HepG2 (cell line): ENCODE measurements around the gene PHKB. TPM values are rescaled to one million over a fixed set of nuclear protein-coding genes. Genes with fewer than 3 reads are reported as not detected.
A peak's percentile ranks its signal among the peaks of the same experiment; 100 is the strongest.

ENCODE experiments used
- ETV5 ChIP-seq: IDR thresholded peaks from 2 replicates; pipeline ENCODE4 v1.6.1; 2018; ENCODE audit warnings: missing biosample characterization, missing genetic modification reagents, inconsistent platforms, borderline replicate concordance
- FOSL2 ChIP-seq: sonication (generic); formaldehyde crosslinking; IDR thresholded peaks from 2 replicates; pipeline ENCODE4 v1.4.0; 2020; ENCODE audit warnings: missing genetic modification reagents
- FOXP1 ChIP-seq, 2 experiments: fragments of 450-650 bp in 1 of 2; IDR thresholded peaks; 2 replicates each; pipeline ENCODE4 v1.6.1; 2017 to 2018; ENCODE audit warnings: antibody characterized with exemption in 1 of 2
- HOXA5 ChIP-seq: sonication (generic); formaldehyde crosslinking; IDR thresholded peaks from 2 replicates; pipeline ENCODE4 v1.4.0; 2020; ENCODE audit warnings: missing genetic modification reagents
- KAT8 ChIP-seq: IDR thresholded peaks from 2 replicates; pipeline ENCODE4 v1.6.1; 2016; ENCODE audit warnings: missing genetic modification reagents, missing compliant biosample characterization
- NCOA1 ChIP-seq: sonication (generic); formaldehyde crosslinking; IDR thresholded peaks from 2 replicates; pipeline ENCODE4 v1.9.0; 2021; ENCODE audit warnings: missing genetic modification reagents
- RARG ChIP-seq: sonication (generic); formaldehyde crosslinking; IDR thresholded peaks from 2 replicates; pipeline ENCODE4 v1.4.0; 2020; ENCODE audit warnings: low read depth, mild to moderate bottlenecking, missing genetic modification reagents
- RNF219 ChIP-seq: sonication (generic); formaldehyde crosslinking; IDR thresholded peaks from 2 replicates; pipeline ENCODE4 v1.5.0; 2020; ENCODE audit warnings: mild to moderate bottlenecking, missing genetic modification reagents
- SALL1 ChIP-seq: sonication (generic); formaldehyde crosslinking; IDR thresholded peaks from 2 replicates; pipeline ENCODE4 v1.8.0; 2022; ENCODE audit warnings: mild to moderate bottlenecking, missing genetic modification reagents
- SRSF1 ChIP-seq: fragments of 200-400 bp; formaldehyde crosslinking; optimal IDR thresholded peaks from 2 replicates; pipeline ENCODE3; 2017; ENCODE audit warnings: mild to moderate bottlenecking, low read depth, low read length, moderate library complexity
- TCF12 ChIP-seq, 2 experiments: fragments of 450-650 bp in 1 of 2; sonication (generic) in 1 of 2; formaldehyde crosslinking in 1 of 2; IDR thresholded peaks; 2 replicates each; pipeline versions ENCODE4 v1.6.1 to v1.8.0; 2017 to 2022; ENCODE audit warnings: antibody characterized with exemption in 1 of 2, mild to moderate bottlenecking in 1 of 2, missing genetic modification reagents in 1 of 2, moderate library complexity in 1 of 2
- ZBTB2 ChIP-seq: sonication (generic); formaldehyde crosslinking; IDR thresholded peaks from 2 replicates; pipeline ENCODE4 v1.8.0; 2022; ENCODE audit warnings: low read depth, missing genetic modification reagents
- ZBTB4 ChIP-seq: sonication (generic); formaldehyde crosslinking; IDR thresholded peaks from 2 replicates; pipeline ENCODE4 v1.4.0; 2020; ENCODE audit warnings: missing genetic modification reagents, mild to moderate bottlenecking, borderline replicate concordance
- ZBTB44 ChIP-seq: sonication (generic); formaldehyde crosslinking; IDR thresholded peaks from 2 replicates; pipeline ENCODE4 v1.4.0; 2020; ENCODE audit warnings: missing genetic modification reagents
- ZC3H13 ChIP-seq: sonication (generic); formaldehyde crosslinking; IDR thresholded peaks from 2 replicates; pipeline ENCODE4 v1.8.1; 2023; ENCODE audit warnings: mild to moderate bottlenecking, missing genetic modification reagents, moderate library complexity
- ZNF207 ChIP-seq: fragments of 450-650 bp; IDR thresholded peaks from 2 replicates; pipeline ENCODE4 v1.6.1; 2016; ENCODE audit warnings: antibody characterized with exemption, borderline replicate concordance
- ZNF225 ChIP-seq: sonication (generic); formaldehyde crosslinking; IDR thresholded peaks from 2 replicates; pipeline ENCODE4 v1.4.0; 2020; ENCODE audit warnings: mild to moderate bottlenecking, missing genetic modification reagents
- ZNF251 ChIP-seq: sonication (generic); formaldehyde crosslinking; IDR thresholded peaks from 2 replicates; pipeline ENCODE4 v1.9.0; 2021; ENCODE audit warnings: mild to moderate bottlenecking, missing genetic modification reagents
- ZNF343 ChIP-seq: sonication (generic); formaldehyde crosslinking; IDR thresholded peaks from 2 replicates; pipeline ENCODE4 v1.4.0; 2020; ENCODE audit warnings: mild to moderate bottlenecking, missing genetic modification reagents
- ZNF354B ChIP-seq: sonication (generic); formaldehyde crosslinking; IDR thresholded peaks from 2 replicates; pipeline ENCODE4 v1.8.0; 2022; ENCODE audit warnings: mild to moderate bottlenecking, missing genetic modification reagents
- ZNF484 ChIP-seq: sonication (generic); formaldehyde crosslinking; IDR thresholded peaks from 2 replicates; pipeline ENCODE4 v1.5.1; 2020; ENCODE audit warnings: mild to moderate bottlenecking, low read depth, missing genetic modification reagents, borderline replicate concordance
- ZSCAN22 ChIP-seq: sonication (generic); formaldehyde crosslinking; IDR thresholded peaks from 2 replicates; pipeline ENCODE4 v1.4.0; 2020; ENCODE audit warnings: mild to moderate bottlenecking, missing genetic modification reagents
- polyA plus RNA-seq, 8 experiments: library from polyadenylated mRNA; depleted of rRNA in 3 of 8; stranded (reverse) in 7 of 8; unstranded in 1 of 8; fragments of >200 nt; fragmentation: Illumina TruSeq in 4 of 8; extraction: Trizol in 4 of 8; gene quantifications; 2 replicates each; pipeline versions ENCODE4 v1.2.1 to v1.2.3, GENCODE V29; 2011 to 2016; ENCODE audit warnings: low read depth in 4 of 8, missing spikeins in 1 of 8, mixed read lengths in 1 of 8; ENCODE audit not compliant: insufficient read depth in 1 of 8
- total RNA-seq, 5 experiments: library from RNA; depleted of rRNA; stranded (reverse); fragments of >200 nt; fragmentation: Illumina TruSeq; extraction: Trizol; gene quantifications; 2 replicates each; pipeline ENCODE4 v1.2.3, GENCODE V29; 2016; ENCODE audit warnings: low read depth in 1 of 5

Gene PHKB
- total and polyA plus RNA-seq, 2 of the 13 experiments (the other 11 are each of a cell fraction or from before 2014, with no cell fraction given) = 66.0 to 80.8 TPM

- TF ChIP-seq ZNF251 (no peak), RARG (no peak), KAT8 (CRISPR knock-in tag) (0 out of 2 replicates have a peak, but pooled peaks have one; percentile 24), ZBTB4 (CRISPR knock-in tag) (no peak), ETV5 (CRISPR knock-in tag) (no peak), ZC3H13 (CRISPR knock-in tag) (no peak), ZNF354B (CRISPR knock-in tag) (no peak), ZNF207 (no peak), ZBTB2 (CRISPR knock-in tag) (no peak), FOSL2 (CRISPR knock-in tag) (peak; percentile 17; the same call in 1 of the 2 replicates), SRSF1 (no peak), ZBTB44 (CRISPR knock-in tag) (no peak), SALL1 (CRISPR knock-in tag) (peak; percentile 85), ZSCAN22 (CRISPR knock-in tag) (no peak), FOXP1 (IDR thresholded peaks at IDR 0.05) (no peak), FOXP1 (CRISPR knock-in tag; IDR thresholded peaks at IDR 0.05) (peak; percentile 37; the same call in 1 of the 2 replicates), TCF12 (IDR thresholded peaks at IDR 0.05) (no peak), TCF12 (CRISPR knock-in tag; IDR thresholded peaks at IDR 0.05) (0 out of 2 replicates have a peak, but pooled peaks have one; percentile 31), ZNF484 (CRISPR knock-in tag) (no peak), ZNF343 (0 out of 2 replicates have a peak, but pooled peaks have one; percentile 70), RNF219 (CRISPR knock-in tag) (no peak), ZNF225 (CRISPR knock-in tag) (no peak), NCOA1 (CRISPR knock-in tag) (no peak), HOXA5 (CRISPR knock-in tag) (no peak)
Observed at GRCh38 chr16:47553853-47554564, 92.9 kb downstream of the PHKB start (continued).
